Mammary microvascular endothelial cell (primary cell): ENCODE data around the gene PRAMEF9. TPM values are rescaled to one million over a fixed set of nuclear protein-coding genes. Genes with fewer than 3 reads are reported as not detected.

Experiments used
- total RNA-seq: library from RNA; depleted of rRNA; stranded (reverse); fragments of >200 nt; gene quantifications from 2 replicates; pipeline ENCODE4 v1.2.3, GENCODE V29; 2015

PRAMEF9 gene
- not detected in 2 replicates for total RNA-seq

DNA sequence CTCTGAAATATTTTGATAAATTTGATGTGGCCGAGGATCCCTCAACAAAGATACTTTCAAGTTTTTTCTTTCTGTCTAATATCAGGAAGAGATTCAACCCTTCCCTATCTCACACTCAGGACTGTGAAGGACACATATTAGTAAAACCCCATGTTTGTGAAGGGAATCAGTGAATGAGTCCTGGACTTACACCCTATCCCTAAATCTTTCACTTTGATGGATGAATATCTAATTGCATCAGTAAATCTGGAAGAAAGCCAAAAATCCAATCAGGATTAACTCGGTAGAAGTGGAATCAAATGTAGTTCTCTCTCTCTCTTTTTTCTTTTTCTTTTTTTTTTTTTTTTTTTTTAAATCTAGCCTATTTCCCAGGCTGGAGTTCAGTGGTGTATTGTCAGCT, at the start of gene PRAMEF9:
Gene PRAMEF9 (plus strand): TSS at position 301 of the 400 bp plus-strand sequence. CDS start 3,433 bp downstream, outside the sequence.

DNA sequence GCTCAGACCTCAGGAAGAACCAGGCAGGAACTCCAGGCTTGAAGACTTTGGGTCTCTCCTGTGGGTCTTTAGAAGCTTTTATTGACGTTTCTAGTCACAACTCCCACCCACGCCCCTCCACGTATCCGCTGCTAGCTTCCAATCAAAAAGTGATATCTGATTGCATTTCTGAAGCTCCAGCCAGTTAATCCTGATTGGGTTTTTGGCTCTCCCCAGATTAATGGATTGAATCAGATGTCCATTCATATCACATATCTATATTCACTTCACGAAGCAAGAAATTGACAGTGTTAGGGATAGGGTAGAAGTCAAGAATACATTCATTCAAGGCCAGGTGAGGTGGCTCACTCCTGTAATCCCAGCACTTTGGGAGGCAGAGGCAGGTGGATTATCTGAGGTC, 15.7 kb upstream of the PRAMEF9 start, which contains the start of gene PRAMEF26:
Gene PRAMEF26 (minus strand): TSS at position 101 of the 400 bp plus-strand sequence. CDS start 2,914 bp downstream, outside the sequence.

DNA sequence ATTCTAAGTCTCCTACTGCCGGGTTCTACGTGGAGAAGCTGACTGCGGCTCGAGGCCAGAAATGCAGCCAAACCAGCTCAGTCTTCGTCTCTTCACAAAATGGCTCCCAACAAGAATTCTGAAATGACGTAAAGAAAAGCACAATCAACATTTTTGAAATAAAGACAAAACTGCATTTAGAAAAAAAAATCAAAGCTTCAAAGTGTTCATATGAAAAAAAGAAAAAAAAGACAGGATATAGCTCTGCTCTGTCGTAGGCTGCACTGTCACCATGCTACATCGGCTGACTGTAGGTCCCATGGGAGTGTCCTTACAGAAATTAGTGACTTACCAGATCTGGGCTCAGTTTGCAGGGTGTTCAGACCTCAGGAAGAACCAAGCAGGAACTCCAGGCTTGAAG, 6.1 kb upstream of the PRAMEF9 start, which contains the start of gene HNRNPCL4:
Gene HNRNPCL4 (minus strand): TSS at position 101 of the 400 bp plus-strand sequence. CDS start 164 bp downstream, outside the sequence.

DNA sequence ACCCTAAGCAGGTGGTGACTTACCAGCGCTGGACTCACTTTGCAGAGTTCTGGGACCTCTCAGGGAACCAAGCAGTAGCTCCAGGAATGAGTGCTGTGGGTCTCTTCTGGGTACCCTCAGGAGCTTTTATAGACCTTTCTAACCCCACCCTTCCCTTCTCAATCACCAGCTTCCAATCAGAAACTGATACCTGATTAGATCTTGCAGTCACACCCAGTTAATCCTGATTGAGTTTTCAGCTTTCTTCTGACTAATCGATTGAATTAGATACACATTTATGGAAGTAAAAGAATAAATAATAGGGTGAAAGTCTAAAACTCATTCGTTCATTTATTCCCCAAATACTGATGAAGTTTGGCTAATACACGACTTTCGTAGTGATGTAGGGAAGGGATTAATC, 29.7 kb downstream of the PRAMEF9 start, which contains the start of gene PRAMEF13:
Gene PRAMEF13 (minus strand): TSS at position 101 of the 400 bp plus-strand sequence. CDS start 1,820 bp downstream, outside the sequence.

DNA sequence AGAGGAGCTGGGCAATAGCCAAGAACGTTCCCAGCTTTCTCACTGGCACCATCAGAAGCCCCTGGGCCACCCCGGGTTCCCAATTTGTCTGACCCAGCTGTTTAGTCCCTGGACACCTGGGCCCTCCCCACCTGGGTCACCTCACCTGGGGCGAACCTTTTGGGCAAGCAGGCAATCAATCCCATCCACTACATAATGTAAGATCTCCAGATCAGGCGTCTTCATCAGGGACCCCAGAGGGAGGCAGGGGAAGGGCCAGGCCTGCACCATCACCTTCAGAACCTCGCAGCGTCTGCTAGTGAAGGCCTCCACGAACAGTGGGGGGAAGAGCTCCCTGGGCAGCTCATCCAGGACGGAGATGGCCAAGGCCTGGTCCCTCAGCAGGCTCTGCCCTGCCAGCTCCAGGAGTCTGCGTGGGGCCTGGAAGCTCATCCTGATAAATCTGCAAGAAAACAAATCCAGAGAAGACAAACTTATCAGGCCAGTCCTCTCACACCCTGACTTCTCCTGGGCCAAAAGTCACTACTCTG, 54.1 kb downstream of the PRAMEF9 start, which contains the start of gene PRAMEF18:
Gene PRAMEF18 (minus strand): TSS at position 480 of the 530 bp plus-strand sequence. CDS start 48 bp downstream, at position 432.

Other genes starting within 250 kb of the PRAMEF9 start
- not detected in 2 replicates for gene PRAMEF6, start 224.3 kb upstream of the PRAMEF9 start, total RNA-seq
- gene PRAMEF27, start 115.3 kb upstream of the PRAMEF9 start, total RNA-seq = not detected in 2 replicates
- gene HNRNPCL3, start 111.1 kb upstream of the PRAMEF9 start, total RNA-seq = not detected in 2 replicates
- not detected in 2 replicates for gene PRAMEF25, start 101.1 kb upstream of the PRAMEF9 start, total RNA-seq
- not detected in 2 replicates for gene HNRNPCL2, start 55.0 kb upstream of the PRAMEF9 start, total RNA-seq
- gene PRAMEF26, start 15.8 kb upstream of the PRAMEF9 start, total RNA-seq = not detected in 2 replicates
- gene HNRNPCL4, start 6.2 kb upstream of the PRAMEF9 start, total RNA-seq = not detected in 2 replicates
- not detected in 2 replicates for gene PRAMEF13, start 29.6 kb downstream of the PRAMEF9 start, total RNA-seq
- gene PRAMEF18, start 54.3 kb downstream of the PRAMEF9 start, total RNA-seq = not detected in 2 replicates
- not detected in 2 replicates for gene PRAMEF5, start 82.3 kb downstream of the PRAMEF9 start, total RNA-seq
- not detected in 2 replicates for gene PRAMEF8, start 113.3 kb downstream of the PRAMEF9 start, total RNA-seq
- not detected in 2 replicates for gene PRAMEF33, start 131.7 kb downstream of the PRAMEF9 start, total RNA-seq
- gene PRAMEF15, start 143.7 kb downstream of the PRAMEF9 start, total RNA-seq = not detected in 2 replicates
- not detected in 2 replicates for gene PRAMEF14, start 175.3 kb downstream of the PRAMEF9 start, total RNA-seq
- gene PRAMEF19, start 200.1 kb downstream of the PRAMEF9 start, total RNA-seq = not detected in 2 replicates
- not detected in 2 replicates for gene PRAMEF17, start 217.8 kb downstream of the PRAMEF9 start, total RNA-seq
- not detected in 2 replicates for gene PRAMEF20, start 238.6 kb downstream of the PRAMEF9 start, total RNA-seq